Hematopoietic multipotent progenitor cell treated with erythropoietin and hydrocortisone succinate and interleukin-3 and kit ligand, for 17 days (in vitro differentiated cells): ENCODE data around the gene POFUT2.
"Not testable (repeated sequence)": the region's sequence is repeated elsewhere in the genome, so short reads cannot be mapped to it uniquely, and the experiment has no call there.

Experiments used
- DNase-seq: peaks from one replicate; pipeline ENCODE4 v3.0.0-alpha.2; 2015; ENCODE audit warnings: low spot score

POFUT2 gene

GRCh38 chr21:45326169-45326851, 38.6 kb upstream of the POFUT2 start:
- no peak for DNase-seq

GRCh38 chr21:45325206-45326168, 37.8 kb upstream of the POFUT2 start:
- no peak for DNase-seq

- no peak for DNase-seq
Observed at GRCh38 chr21:45324489-45325205, 37.0 kb upstream of the POFUT2 start.

DNA sequence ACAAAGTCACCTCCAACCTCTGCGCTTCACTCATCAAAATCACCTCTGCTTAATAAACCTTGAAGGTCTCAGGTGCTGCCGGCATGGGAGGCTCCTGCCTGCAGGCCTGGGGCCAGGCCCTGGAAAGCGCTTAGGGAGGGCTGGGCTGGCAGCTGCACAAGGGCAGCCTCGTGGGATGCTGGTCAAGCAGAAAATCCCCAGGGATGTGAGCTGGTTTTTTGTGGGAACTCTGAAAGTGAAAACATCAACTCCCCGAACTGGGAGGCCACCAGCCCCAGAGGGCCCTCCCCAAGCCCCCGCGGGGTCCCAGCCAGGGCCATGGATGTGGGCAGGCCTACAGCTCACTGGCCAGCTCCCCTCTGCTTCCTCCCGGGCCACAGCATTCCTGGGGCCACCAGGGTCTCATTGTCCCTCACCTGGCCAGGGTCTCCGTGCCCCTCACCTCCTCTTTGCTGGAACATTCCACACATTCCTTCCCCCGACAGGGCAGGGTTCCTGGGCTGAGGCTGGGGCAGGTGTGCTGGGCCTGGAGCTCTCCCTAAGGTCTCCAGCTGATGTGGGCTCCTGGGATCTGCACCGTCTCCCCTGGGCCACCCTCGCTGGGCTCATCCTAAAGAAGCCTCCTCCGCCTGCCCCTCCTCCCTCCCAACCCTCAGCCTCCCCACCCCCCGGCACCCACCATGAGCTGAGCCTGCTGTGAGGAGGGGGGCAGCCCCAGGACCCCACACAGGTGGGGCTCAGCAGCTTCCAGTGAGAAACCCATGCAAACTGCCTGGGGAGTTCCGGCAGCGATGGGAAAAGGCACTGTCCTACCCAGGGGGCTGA, 36.0 kb upstream of the POFUT2 start:
- DNase-seq: no peak

DNA sequence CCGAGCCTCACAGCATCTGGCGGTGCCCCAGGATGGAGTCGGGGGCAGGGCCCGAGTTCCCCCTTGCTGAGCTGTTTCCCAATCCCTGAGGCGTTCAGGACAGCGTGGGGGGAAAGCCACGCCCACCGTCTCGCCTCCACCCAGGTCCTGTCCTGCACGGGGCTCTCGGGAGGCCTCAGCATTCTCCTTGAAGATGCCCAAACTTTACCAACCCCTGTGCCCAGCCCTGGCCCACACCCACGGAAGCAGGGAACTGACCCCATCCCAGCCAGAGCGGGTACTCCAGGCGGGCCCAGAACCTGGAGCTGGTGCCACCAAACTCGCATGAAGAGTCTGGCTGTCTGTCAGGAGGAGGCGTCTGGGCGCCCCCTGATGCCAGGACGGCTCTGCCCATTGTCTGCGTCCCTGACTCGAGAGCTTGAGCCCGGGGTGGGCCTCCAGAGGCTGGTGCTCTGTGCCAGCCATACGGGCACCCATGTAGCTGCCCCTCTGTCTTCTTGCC, 35.3 kb upstream of the POFUT2 start:
- DNase-seq: no peak

DNA sequence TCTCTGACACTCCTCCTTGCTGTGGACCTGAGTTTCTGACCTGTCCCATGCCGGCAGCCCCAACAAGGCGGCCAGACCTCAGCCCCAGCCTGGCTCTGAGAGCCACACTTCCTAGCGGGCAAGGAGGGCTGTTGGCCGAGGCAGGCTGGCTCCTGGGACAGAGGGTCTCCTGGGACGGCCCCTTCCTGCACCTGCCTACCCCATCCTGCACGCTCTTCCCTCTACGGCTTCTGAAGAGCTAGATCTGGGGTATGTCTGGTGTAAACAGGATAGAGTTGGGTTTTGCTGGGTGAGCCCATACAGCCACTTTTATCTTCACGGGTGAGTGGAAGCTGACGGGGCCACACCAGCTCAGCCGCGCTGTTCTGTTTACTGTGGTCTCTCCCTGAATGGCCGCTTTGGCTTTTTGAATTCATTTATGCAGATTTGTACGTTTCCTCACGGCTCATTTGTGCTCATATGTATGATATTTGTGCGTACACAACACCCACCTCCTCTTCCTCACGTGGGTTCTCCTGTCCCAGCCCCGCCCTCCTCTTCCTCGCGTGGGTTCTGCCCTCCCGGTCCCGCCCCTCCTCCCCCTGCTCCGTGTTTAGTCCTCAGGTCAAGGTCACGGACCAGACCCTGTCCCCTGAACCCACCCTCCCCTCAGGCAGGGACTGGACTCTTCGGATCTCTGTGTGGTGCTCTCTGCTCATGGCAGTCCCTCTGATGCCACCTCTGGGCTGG, 34.7 kb upstream of the POFUT2 start:
- no peak for DNase-seq

GRCh38 chr21:45320261-45321025, 32.7 kb upstream of the POFUT2 start:
- no peak for DNase-seq

- no peak for DNase-seq
Observed at GRCh38 chr21:45319461-45320211, 31.9 kb upstream of the POFUT2 start.

DNA sequence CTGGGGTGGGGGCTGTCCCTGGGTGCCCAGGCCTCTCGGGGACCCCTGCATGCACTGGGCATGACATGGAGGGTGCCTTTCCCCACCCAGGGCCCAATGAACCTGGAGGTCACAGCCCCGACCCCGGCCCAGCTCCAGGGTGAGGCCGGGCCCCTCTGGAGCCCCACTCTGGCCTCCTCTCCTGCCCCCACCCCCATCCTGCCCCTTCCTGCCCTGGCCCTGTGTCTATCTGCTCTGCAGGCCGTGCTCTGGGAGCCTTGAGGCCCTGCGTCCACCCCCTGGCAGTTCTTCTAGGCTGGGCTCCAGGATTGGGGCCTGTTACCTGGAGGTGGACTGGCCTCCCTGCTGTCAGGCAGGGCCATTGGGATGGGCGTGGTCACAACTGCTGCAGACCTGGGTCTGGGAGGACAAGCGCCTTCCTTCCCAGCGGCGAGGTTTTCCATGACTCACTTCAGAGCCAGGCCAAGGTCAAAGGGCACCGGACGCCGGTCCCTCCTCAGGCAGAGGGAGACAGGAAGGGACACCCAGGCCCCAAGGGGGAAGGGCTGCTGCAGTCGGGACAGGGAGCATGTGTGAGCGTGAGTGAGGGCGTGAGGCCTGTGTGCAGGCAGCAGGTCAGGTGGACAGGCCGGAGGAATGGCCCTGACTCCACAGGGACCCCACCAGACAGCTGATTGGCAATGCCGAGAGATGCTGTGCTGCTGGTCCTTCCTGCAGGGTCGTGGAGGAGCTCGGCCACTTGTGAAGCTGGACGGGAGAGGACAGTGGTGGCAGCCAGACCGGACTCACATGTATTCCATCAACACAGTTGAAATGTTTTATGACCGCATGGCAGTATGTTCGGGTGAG, 31.1 kb upstream of the POFUT2 start:
- no peak for DNase-seq

DNA sequence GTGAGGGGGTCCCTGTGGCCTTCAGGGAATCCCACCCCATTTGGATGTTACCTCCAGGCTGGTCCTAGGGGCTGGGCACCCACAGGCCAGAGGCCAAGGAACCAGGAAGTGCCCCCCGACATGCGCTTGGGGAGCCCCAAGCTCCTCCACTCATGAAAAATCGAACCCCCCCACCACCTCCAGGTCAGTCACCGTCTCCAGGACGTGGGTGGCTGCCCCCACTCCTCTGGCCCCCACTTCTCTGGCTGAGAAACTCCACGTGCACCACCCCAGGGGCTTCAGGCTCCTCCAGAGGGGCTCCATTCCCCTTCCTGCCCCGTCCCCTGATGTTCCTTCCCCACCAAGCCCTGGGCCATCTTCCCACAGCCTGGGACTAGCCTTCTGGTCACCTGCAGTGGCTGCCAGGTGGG, 30.5 kb upstream of the POFUT2 start:
- DNase-seq: no peak

GRCh38 chr21:45317398-45318145, 29.9 kb upstream of the POFUT2 start:
- DNase-seq: no peak

DNA sequence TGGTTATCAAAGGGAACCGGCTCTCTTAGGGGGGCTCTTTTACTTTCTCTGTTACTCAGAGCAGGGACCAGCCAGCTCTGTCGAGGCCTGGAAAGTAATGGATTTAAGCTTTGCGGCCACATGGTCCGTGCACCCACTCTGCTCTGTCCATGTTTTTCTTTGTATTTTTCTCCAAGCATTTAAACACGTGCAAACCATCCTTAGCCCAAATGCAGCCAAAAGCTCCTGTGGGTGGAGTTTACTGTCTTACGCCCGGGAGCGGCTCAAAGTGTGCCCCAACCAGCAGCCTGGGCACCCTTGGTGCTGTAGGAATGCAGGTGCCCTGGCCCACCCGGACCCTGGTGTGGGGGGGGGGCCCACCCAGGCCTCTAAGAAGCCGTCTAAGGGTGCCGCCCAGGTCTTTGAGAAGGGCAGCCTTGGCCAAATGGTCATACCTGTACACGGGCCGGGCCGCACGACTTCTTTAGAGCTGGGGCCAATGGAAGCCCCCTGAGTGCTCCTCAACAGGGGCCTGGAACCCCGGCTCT, 29.2 kb upstream of the POFUT2 start:
- DNase-seq: no peak

DNA sequence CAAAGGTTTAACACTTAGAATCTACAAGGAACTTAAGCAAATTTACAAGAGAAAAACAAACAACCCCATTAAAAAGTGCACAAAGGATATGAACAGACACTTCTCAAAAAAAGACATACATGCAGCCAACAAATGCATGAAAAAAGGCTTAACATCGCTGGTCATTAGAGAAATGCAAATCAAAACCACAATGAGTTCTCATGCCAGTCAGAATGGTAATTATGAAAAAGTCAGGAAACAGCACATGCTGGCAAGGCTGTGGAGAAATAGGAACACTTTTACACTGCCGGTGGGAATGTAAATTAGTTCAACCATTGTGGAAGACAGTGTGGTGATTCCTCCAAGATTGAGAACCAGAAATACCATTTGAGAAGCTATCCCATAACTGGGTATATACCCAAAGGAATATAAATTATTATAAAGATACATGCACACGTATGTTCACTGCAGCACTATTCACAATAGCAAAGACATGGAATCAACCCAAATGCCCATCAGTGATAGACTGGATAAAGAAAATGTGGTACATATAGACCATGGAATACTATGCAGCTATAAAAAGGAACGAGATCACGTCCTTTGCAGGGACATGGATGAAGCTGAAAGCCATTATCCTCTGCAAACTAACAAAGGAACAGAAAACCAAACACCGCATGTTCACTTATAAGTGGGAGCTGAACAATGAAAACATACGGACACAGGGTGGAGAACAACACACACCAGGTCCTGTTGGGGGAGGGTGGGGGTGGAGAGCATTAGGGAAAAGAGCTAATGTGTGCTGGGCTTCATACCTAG, 28.2 kb upstream of the POFUT2 start:
- DNase-seq: not testable (repeated sequence)

DNA sequence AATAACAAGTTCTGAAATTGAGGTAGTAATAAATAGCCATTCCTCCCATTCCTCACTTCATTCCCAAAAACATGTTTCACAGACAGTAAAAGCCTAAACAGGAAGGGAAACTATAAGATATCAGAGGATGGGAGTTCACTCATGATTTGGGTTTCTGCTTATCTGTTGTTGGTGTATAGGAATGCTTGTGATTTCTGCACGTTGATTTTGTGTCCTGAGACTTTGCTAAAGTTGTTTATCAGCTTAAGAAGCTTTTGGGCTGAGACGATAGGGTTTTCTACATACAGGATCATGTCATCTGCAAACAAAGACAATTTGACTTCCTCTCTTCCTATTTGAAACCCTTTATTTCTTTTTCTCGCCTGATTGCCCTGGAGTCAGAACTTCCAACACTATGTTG, 26.0 kb upstream of the POFUT2 start:
- no peak for DNase-seq

DNA sequence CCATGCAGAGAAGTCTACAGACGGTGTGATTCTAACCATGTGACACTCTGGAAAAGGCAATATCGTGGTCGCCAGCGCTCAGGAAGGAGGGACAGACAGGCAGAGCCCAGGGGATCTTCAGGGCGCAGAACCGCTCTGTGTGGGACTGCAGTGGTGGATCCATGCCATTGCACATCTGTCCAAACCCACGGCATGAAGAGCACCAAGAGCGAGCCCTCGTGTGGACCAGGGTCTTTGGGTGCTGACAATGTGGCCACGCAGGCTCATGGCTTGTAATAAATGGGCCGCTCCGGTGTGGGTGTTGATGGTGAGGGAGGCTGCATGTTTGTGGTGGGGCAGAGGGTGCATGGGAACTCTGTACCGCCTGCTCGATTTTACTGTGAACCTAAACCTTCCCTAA, 25.3 kb upstream of the POFUT2 start:
- no peak for DNase-seq

- no peak for DNase-seq
Observed at GRCh38 chr21:45312296-45312695, 24.6 kb upstream of the POFUT2 start.

GRCh38 chr21:45310459-45310858, 22.8 kb upstream of the POFUT2 start:
- DNase-seq: no peak
